ENCODE data around the gene GRM1. TPM values are rescaled to one million over a fixed set of nuclear protein-coding genes. Genes with fewer than 3 reads are reported as not detected.

The GRM1 gene
- total and polyA plus RNA-seq, 2 donors (not counting 3 experiments of a cell fraction or from before 2014, with no cell fraction given) = 0.07 TPM; not detected in 1

- Histone ChIP-seq H4K20me1 (replicated peaks; ENCODE audit: control insufficient read depth, extremely low read depth, insufficient read depth, low read length) (no peaks in the 10 kb centered on the region), H3K27ac (ENCODE audit: insufficient read depth, low read depth, low read length) (no peak overlapping the region), H3K4me2 (ENCODE audit: insufficient read depth, low read length) (no peak overlapping the region), H3K79me2 (ENCODE audit: control insufficient read depth, insufficient read depth, low read length) (no peaks in the 10 kb centered on the region), H3K9me3 (replicated peaks; ENCODE audit: control insufficient read depth, insufficient read depth, low read length) (no peaks in the 10 kb centered on the region), H3K27me3 (ENCODE audit: control insufficient read depth in 2 of 2, insufficient read depth in 2 of 2, low read length in 2 of 2) (no peaks in the 10 kb centered on the region), H3K36me3 (ENCODE audit: control insufficient read depth in 2 of 2, extremely low read depth in 1 of 2, insufficient read depth in 2 of 2, low read length in 2 of 2) (no peaks in the 10 kb centered on the region), H3K9ac (replicated peaks; ENCODE audit: extremely low read depth, insufficient read depth, low read length) (no peak overlapping the region), H3K4me3 (replicated peaks in 1 of 3; ENCODE audit: insufficient read depth in 1 of 3, low read depth in 1 of 3, low read length in 3 of 3) (no peak overlapping the region), H3K4me1 (ENCODE audit: control insufficient read depth, extremely low read depth, insufficient read depth, low read length) (peaks cover 22% of the 10 kb centered on the region), H2AFZ (ENCODE audit: low read depth, low read length) (no peak overlapping the region), H3K9me1 (replicated peaks; ENCODE audit: control insufficient read depth, extremely low read depth, insufficient read depth, low read length) (no peaks in the 10 kb centered on the region)
- intact Hi-C loops (cut with micrococcal nuclease) (no loop called here), dilution Hi-C loops (cut with MboI; ENCODE audit: extremely low pct_ligation_motif_present, low sequenced_read_pairs) (no loop called here)
- no peak for DNase-seq (ENCODE audit: low read depth, low spot score)
- ChIA-PET CTCF (interaction anchor here (0.8 to 1.0 kb wide), 2 partner anchors 10 to 16 kb away, joined by 4 read pairs; no protein-coding TSS in a partner anchor), POLR2A (no interaction called here)
- BruUV-seq (replicated peaks) = no TSS peak
- no peak for TF ChIP-seq JUN (IDR thresholded peaks at IDR 0.05; ENCODE audit: borderline replicate concordance, insufficient read depth, insufficient read length, low read depth)
- TF ChIP-seq POLR2AphosphoS5 (IDR thresholded peaks at IDR 0.05; ENCODE audit: insufficient read depth, low read depth, low read length) = no peak
- no peak for TF ChIP-seq FOS (IDR thresholded peaks at IDR 0.05; ENCODE audit: borderline replicate concordance, insufficient read depth, low read length)
- TF ChIP-seq MAX (IDR thresholded peaks at IDR 0.05; ENCODE audit: insufficient read depth, insufficient read length) = no peak
- no peak for TF ChIP-seq POLR2A (IDR thresholded peaks at IDR 0.05; ENCODE audit: low read depth, low read length)
- no peak for TF ChIP-seq CTCF (IDR thresholded peaks at IDR 0.05; ENCODE audit: extremely low read depth in 1 of 2, insufficient read depth in 1 of 2, low read depth in 1 of 2, low read length in 2 of 2)
- TF ChIP-seq MYC (IDR thresholded peaks at IDR 0.05; ENCODE audit: low read depth, low read length) = no peak
- TF ChIP-seq EZH2 (IDR thresholded peaks at IDR 0.05; ENCODE audit: borderline replicate concordance, low read depth, low read length, severe bottlenecking) = no peak
- TF ChIP-seq GATA2 (IDR thresholded peaks at IDR 0.05; ENCODE audit: insufficient read depth, insufficient read length, low read depth, low read length) = no peak
- FAIRE-seq = no peak
These were observed 312.8 kb downstream of the GRM1 start for GRCh38 chr6:146341493-146342230.

Measured in endothelial cell of umbilical vein (primary cell).